Heart left ventricle (tissue), 16 donors: ENCODE data around the gene BICRA. TPM values are rescaled to one million over a fixed set of nuclear protein-coding genes. Genes with fewer than 3 reads are reported as not detected.

Experiments
- ATAC-seq, 4 donors: fragments of 200-7000 bp; cut with Tn5 transposase; one replicate each; pipeline ENCODE4 v1.9.1; 2020 to 2022; ENCODE audit warnings: moderate library complexity in 4 of 4, mild to moderate bottlenecking in 3 of 4, moderate number of reproducible peaks in 1 of 4
- DNase-seq, 5 donors: peaks; one replicate each; pipeline ENCODE4 v3.0.0-alpha.2; 2020
- H3K27ac ChIP-seq, 12 donors: fragments of 200-600 bp; sonication (generic) in 4 of 12; one replicate each; pipeline versions ENCODE4 v1.5.0 to v1.8.0; 2016 to 2022; ENCODE audit warnings: mild to moderate bottlenecking in 2 of 12
- H3K27me3 ChIP-seq, 9 donors: fragments of 200-600 bp; sonication (generic) in 2 of 9; one replicate each; pipeline versions ENCODE4 v1.5.1 to v1.8.0; 2016 to 2022; ENCODE audit warnings: mild to moderate bottlenecking in 3 of 9
- H3K36me3 ChIP-seq, 9 donors: fragments of 200-600 bp; sonication (generic) in 2 of 9; one replicate each; pipeline versions ENCODE4 v1.5.0 to v1.8.0; 2018 to 2022; ENCODE audit warnings: mild to moderate bottlenecking in 2 of 9
- H3K4me1 ChIP-seq, 12 donors: fragments of 200-600 bp; sonication (generic) in 4 of 12; one replicate each; pipeline versions ENCODE4 v1.5.0 to v1.8.0; 2016 to 2022; ENCODE audit warnings: mild to moderate bottlenecking in 3 of 12
- H3K4me3 ChIP-seq, 12 donors: fragments of 200-600 bp; sonication (generic) in 4 of 12; one replicate each; pipeline versions ENCODE4 v1.5.0 to v1.8.0; 2017 to 2022; ENCODE audit warnings: mild to moderate bottlenecking in 9 of 12, moderate library complexity in 4 of 12
- H3K9me3 ChIP-seq, 12 donors: fragments of 200-600 bp; sonication (generic) in 4 of 12; one replicate each; pipeline versions ENCODE4 v1.5.0 to v1.8.0; 2016 to 2022; ENCODE audit warnings: mild to moderate bottlenecking in 1 of 12
- CTCF ChIP-seq, 12 donors: fragments of 200-600 bp; sonication (generic) in 4 of 12; IDR thresholded peaks; one replicate each; pipeline versions ENCODE4 v1.5.0 to v1.8.0; 2018 to 2022; ENCODE audit warnings: antibody characterized with exemption in 12 of 12, mild to moderate bottlenecking in 5 of 12
- POLR2A ChIP-seq, 2 donors: fragments of 450-650 bp; IDR thresholded peaks; one replicate each; pipeline ENCODE4 v1.6.1; 2017; ENCODE audit warnings: antibody characterized with exemption in 2 of 2, mild to moderate bottlenecking in 2 of 2, moderate library complexity in 2 of 2
- WGBS, 4 donors: extraction: QIAGEN DNeasy Blood & Tissue Kit in 2 of 4; methylation state at CpG; one replicate each; pipeline versions ENCODE4 v1.1.5 to v1.1.7; 2013 to 2018; 5-methylcytosine and 5-hydroxymethylcytosine counted together
- intact Hi-C, 10 donors: fragments of 100-400 bp; cut with DNase I; formaldehyde crosslinking; loops; one replicate each; pipeline versions ENCODE4 v1.11.1 to v1.14.2; 2022
- polyA plus RNA-seq, 2 donors: library from polyadenylated mRNA; stranded (reverse); fragments of 200-250 nt; gene quantifications; one replicate each; pipeline ENCODE4 v1.2.3, GENCODE V29; 2013
- total RNA-seq, 9 donors: library from RNA; depleted of rRNA in 2 of 9; stranded (reverse); fragments of >200 nt in 2 of 9; fragmentation: NEBNext Ultra II Directional in 3 of 9; extraction: Animal tissue kit (Norgen Biotek cat#: 25700) in 3 of 9; gene quantifications; one replicate each; pipeline versions ENCODE4 v1.1.0 to v1.2.4, GENCODE V29; 2016 to 2023
- donor health status: ischemic (EF 13 %, LVEDD 7.1; RV severe dilation, severe dysfunction).
- donor health status: healthy with polysubstance abuse.
- donor health status: DM: no; HTN: yes; CAD: no.
- donor health status: DM: no; HTN: no; CAD: no.
- donor health status: ischemic (EF 25% LVEDD 6.9; RV normal size, moderate dysfunction).
- donor health status: ischemic (EF 25% LVEDD 5.7; RV mildly dilated, moderate dysfunction).
- donor health status: healthy.
- donor health status: DM: yes; HTN: yes; CAD: no.
- donor health status: ischemic (EF 35%, LVEDD 5.7; RV mildly dilated, moderate dysfunction).
- donor health status: nonischemic (EF 11% LVEDD 7.7; RV severe dilation, severe dysfunction).
- donor health status: DM: yes; HTN: yes; CAD: no.
- donor health status: PGD.
- donor health status: ischemic (EF 29% LVEDD 5.4; RV normal size, mild dysfunction).
- donor health status: nonischemic (EF 23%, LVEDD 6.1; RV moderate dilation, normal function).

Gene BICRA
- total and polyA plus RNA-seq, 11 donors, result 5.3 to 14.5 (median 8.5) TPM

GRCh38 chr19:47650700-47651099, 41.8 kb downstream of the BICRA start:
- Histone ChIP-seq H3K36me3 (peaks cover 0 to 13% (median 3%) of the 10 kb centered on the region in 9 donors), H3K4me1 (peaks cover 0 to 23% (median 0%) of the 10 kb centered on the region in 12 donors), H3K4me3 (no peak overlapping the region), H3K27me3 (no peaks in the 10 kb centered on the region), H3K27ac (no peak overlapping the region), H3K9me3 (peaks cover 0 to 10% (median 0%) of the 10 kb centered on the region in 12 donors)
- DNase-seq (no peak), ATAC-seq (peak in 1 of 4 donors; percentile 23)
- TF ChIP-seq CTCF (IDR thresholded peaks at IDR 0.05), result no peak
- TF ChIP-seq POLR2A (IDR thresholded peaks at IDR 0.05), result no peak
- intact Hi-C loops, result no loop called here
- WGBS, 4 donors, result 93 to 98% (median 96%) methylated on average over 7 of the region's 7 CpGs

GRCh38 chr19:47651132-47651531, 42.2 kb downstream of the BICRA start:
- Histone ChIP-seq H3K36me3 (peaks cover 0 to 13% (median 2%) of the 10 kb centered on the region in 9 donors), H3K4me1 (peaks cover 0 to 23% (median 0%) of the 10 kb centered on the region in 12 donors), H3K9me3 (peaks cover 0 to 10% (median 0%) of the 10 kb centered on the region in 12 donors), H3K4me3 (no peak overlapping the region), H3K27me3 (no peaks in the 10 kb centered on the region), H3K27ac (no peak overlapping the region)
- intact Hi-C loops, result no loop called here
- DNase-seq, result no peak
- 94 to 96% (median 95%) methylated on average over 12 of the region's 12 CpGs for WGBS, 4 donors
- no peak for ATAC-seq
- no peak for TF ChIP-seq CTCF (IDR thresholded peaks at IDR 0.05)

GRCh38 chr19:47651691-47652090, 42.8 kb downstream of the BICRA start:
- intact Hi-C loops, result no loop called here
- no peak for DNase-seq
- H3K27ac ChIP-seq, result no peak overlapping the region
- no peak for ATAC-seq
- 62 to 73% (median 68%) methylated on average over 9 of the region's 9 CpGs for WGBS, 4 donors
- no peak for TF ChIP-seq CTCF (IDR thresholded peaks at IDR 0.05)
- TF ChIP-seq POLR2A (IDR thresholded peaks at IDR 0.05), result no peak
- peaks cover 0 to 10% (median 0%) of the 10 kb centered on the region in 12 donors for H3K9me3 ChIP-seq
- H3K36me3 ChIP-seq, result peaks cover 0 to 13% (median 0%) of the 10 kb centered on the region in 9 donors
- no peaks in the 10 kb centered on the region for H3K27me3 ChIP-seq
- H3K4me3 ChIP-seq, result no peak overlapping the region
- peaks cover 0 to 23% (median 0%) of the 10 kb centered on the region in 12 donors for H3K4me1 ChIP-seq

- Histone ChIP-seq H3K36me3 (peaks cover 0 to 13% (median 0%) of the 10 kb centered on the region in 9 donors), H3K4me3 (no peak overlapping the region), H3K9me3 (peaks cover 0 to 10% (median 0%) of the 10 kb centered on the region in 12 donors), H3K4me1 (peaks cover 0 to 23% (median 0%) of the 10 kb centered on the region in 12 donors), H3K27me3 (no peaks in the 10 kb centered on the region), H3K27ac (no peak overlapping the region)
- TF ChIP-seq CTCF (IDR thresholded peaks at IDR 0.05) (no peak), POLR2A (IDR thresholded peaks at IDR 0.05) (no peak)
- intact Hi-C loops, result no loop called here
- DNase-seq, result no peak
- no peak for ATAC-seq
- WGBS, 4 donors, result 39 to 58% (median 47%) methylated on average over 3 of the region's 3 CpGs
These were observed 43.4 kb downstream of the BICRA start for GRCh38 chr19:47652285-47652684.
